T-helper 1 cell (primary cell): ENCODE data around the gene NDEL1.

ENCODE experiments used
- DNase-seq, 5 donors: peaks; one replicate each; pipeline ENCODE4 v3.0.0-alpha.2; 2012 to 2020

NDEL1 gene

DNA sequence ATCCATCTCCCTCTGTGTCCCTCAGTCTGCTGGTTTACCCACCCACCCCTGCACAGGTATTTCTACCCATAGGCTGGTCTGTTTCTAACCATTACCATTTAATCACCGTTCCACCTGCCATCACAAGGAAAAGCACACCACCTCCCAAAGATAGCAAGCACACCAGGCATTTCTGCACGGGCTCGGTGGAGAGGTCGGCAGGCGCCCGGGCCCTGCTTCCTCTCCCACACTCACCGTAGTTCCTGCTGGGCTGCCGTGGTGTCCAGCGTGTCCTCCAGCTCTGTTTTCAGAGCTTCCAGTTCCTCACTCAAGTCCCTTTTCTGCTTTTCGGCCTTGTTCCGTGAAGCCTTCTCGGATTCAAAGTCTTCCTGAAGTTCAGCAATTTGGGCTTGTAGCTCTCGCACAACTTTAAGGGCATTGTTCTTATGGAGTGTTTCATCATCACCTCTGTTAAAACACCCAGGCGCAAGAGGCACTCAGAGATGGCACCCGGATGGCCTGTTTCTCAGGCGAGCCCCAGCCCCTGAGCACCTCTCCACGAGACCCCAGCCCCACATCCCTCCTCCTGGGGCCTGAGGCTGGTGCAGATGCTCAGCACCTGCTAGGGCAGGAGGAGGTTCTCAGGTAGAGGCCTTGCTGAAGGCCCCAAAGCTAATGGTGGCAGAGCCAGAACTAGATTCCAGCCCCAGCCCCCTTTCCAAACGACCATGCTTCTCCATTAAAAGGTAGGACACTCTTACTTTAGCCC, 69.0 kb downstream of the NDEL1 start:
- DNase-seq: no peak

DNA sequence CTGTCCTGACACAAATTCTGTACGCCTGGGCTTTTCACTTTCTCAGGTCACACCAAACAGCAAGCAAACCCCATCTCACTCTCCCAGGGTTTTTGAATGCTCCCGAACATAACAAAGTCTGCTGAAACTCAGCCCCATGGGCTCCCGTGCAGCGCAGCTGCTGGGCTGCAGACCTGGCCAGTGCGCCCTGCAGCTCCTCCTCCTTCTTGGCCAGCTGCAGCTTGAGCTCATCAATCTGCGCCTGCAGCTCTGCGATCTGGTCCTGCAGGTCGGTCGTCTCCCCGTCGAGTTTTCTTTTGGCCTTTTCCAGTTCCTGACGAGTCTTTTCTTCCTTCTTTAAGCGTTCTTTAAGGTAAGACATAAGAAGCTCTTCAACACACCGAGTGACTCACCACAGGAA, 70.5 kb downstream of the NDEL1 start:
- no peak for DNase-seq

DNA sequence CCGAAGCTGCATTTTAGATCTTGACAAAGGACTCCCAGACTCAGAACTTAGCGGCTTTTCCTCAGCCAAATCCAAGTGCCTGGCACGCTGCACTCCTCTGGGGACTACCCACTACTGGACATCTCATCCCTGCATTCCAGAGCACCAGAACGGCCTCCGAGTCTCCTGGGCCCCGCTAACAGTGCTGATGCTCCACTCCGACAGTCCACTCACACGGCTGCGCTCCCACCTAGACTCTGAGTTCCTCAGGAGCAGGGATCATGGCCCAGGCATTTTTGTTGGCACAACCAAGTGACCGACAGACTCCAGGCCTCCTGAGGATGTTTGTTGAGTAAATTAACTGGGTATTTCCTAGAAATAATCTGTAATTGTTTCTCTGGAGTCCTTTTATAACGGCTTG, 79.1 kb downstream of the NDEL1 start:
- DNase-seq: no peak
